ENCODE results near the gene PARD3B. TPM values are rescaled to one million over a fixed set of nuclear protein-coding genes. Genes with fewer than 3 reads are reported as not detected.

PARD3B gene
- total and polyA plus RNA-seq, 10 of the 15 experiments (the other 5 are each of a cell fraction or from before 2014, with no cell fraction given): 0.01 to 0.54 (median 0.07) TPM; not detected in 7

- TF ChIP-seq BCL11A (IDR thresholded peaks at IDR 0.05; ENCODE audit: low read depth, low read length): no peak
- no peak for TF ChIP-seq NRF1 (conservative IDR thresholded peaks at IDR 0.05; ENCODE audit: low read depth, low read length)
- TF ChIP-seq NR2F1 (conservative IDR thresholded peaks at IDR 0.05): no peak
- TF ChIP-seq NKRF (conservative IDR thresholded peaks at IDR 0.05): no peak
- no peak for TF ChIP-seq SUZ12 (IDR thresholded peaks at IDR 0.05; ENCODE audit: unreplicated experiment)
- TF ChIP-seq RAD51 (IDR thresholded peaks at IDR 0.05): no peak
Observed at GRCh38 chr2:204696124-204696523, 150.8 kb downstream of the PARD3B start (continued).

- in situ Hi-C loops (cut with MboI): no loop called here
- H4K20me1 ChIP-seq (ENCODE audit: control insufficient read depth, insufficient read depth): no peaks in the 10 kb centered on the region
- H3K27me3 ChIP-seq (replicated peaks in 1 of 2; ENCODE audit: control insufficient read depth in 2 of 2, insufficient read depth in 2 of 2, low read length in 1 of 2): no peaks in the 10 kb centered on the region
- ChIA-PET CTCF (no interaction called here), RAD21 (ENCODE audit: unreplicated experiment) (no interaction called here), POLR2A (no interaction called here), SMC1A (ENCODE audit: uncharacterized antibody, unreplicated experiment) (no interaction called here)
- H3K27ac ChIP-seq (ENCODE audit: control insufficient read depth, insufficient read depth): no peak overlapping the region
- H3K4me3 ChIP-seq: no peak overlapping the region
- no peak for FAIRE-seq
- intact Hi-C loops (cut with micrococcal nuclease; ENCODE audit: unreplicated experiment): no loop called here
- BruUV-seq (replicated peaks): no TSS peak
- no peak for ATAC-seq
- no peak overlapping the region for H3K9ac ChIP-seq (ENCODE audit: control insufficient read depth, insufficient read depth, low read length)
- no peaks in the 10 kb centered on the region for H3K79me2 ChIP-seq (ENCODE audit: control insufficient read depth, insufficient read depth, low read length)
- 34% methylated on average over 4 of the region's 4 CpGs for WGBS (ENCODE audit: insufficient coverage, insufficient replicate concordance, low lambda C conversion rate, missing lambda C conversion rate)
- TF ChIP-seq TARDBP (IDR thresholded peaks at IDR 0.05; ENCODE audit: borderline replicate concordance) (no peak), IKZF1 (conservative IDR thresholded peaks at IDR 0.05) (no peak), CBFB (IDR thresholded peaks at IDR 0.05; ENCODE audit: low read depth) (no peak), SREBF1 (IDR thresholded peaks at IDR 0.05; ENCODE audit: low read length) (no peak), ZNF622 (IDR thresholded peaks at IDR 0.05) (no peak), PKNOX1 (IDR thresholded peaks at IDR 0.05) (no peak), ZNF207 (IDR thresholded peaks at IDR 0.05; ENCODE audit: borderline replicate concordance) (no peak)
- H3K4me2 ChIP-seq (ENCODE audit: control insufficient read depth, insufficient read depth): no peak overlapping the region
- no peak for DNase-seq (ENCODE audit: low read depth, low spot score)
- H3K4me1 ChIP-seq (ENCODE audit: control insufficient read depth, insufficient read depth, low read length): no peaks in the 10 kb centered on the region
- no peaks in the 10 kb centered on the region for H3K36me3 ChIP-seq (ENCODE audit: control insufficient read depth in 2 of 2, insufficient read depth in 2 of 2, low read length in 1 of 2)
- no peaks in the 10 kb centered on the region for H3K9me3 ChIP-seq (replicated peaks; ENCODE audit: control insufficient read depth, insufficient read depth, low read length)
- H2AFZ ChIP-seq (ENCODE audit: control insufficient read depth, low read depth, low read length): no peak overlapping the region
Observed at GRCh38 chr2:204705243-204705932, 160.1 kb downstream of the PARD3B start.
